H1 (cell line): ENCODE measurements around the gene GRM5. TPM values are rescaled to one million over a fixed set of nuclear protein-coding genes. Genes with fewer than 3 reads are reported as not detected.

Source experiments
- CTCF ChIA-PET: fragments of 300-600 bp; sonication (Branson Sonifier 250); formaldehyde crosslinking; loops from one replicate; lab custom pipeline; 2021; ENCODE audit not compliant: partially characterized antibody; lab: Charles Lee
- POLR2A ChIA-PET: fragments of 300-600 bp; sonication (Branson Sonifier 250); formaldehyde crosslinking; loops from one replicate; lab custom pipeline; 2021; ENCODE audit warnings: inconsistent platforms; ENCODE audit not compliant: partially characterized antibody; lab: Charles Lee
- DNase-seq, 2 experiments: peaks; one replicate each; pipeline versions ENCODE4 v3.0.0 to v3.0.0-alpha.2; 2010 to 2022; ENCODE audit warnings: low spot score in 2 of 2, low read depth in 1 of 2, mixed read lengths in 1 of 2
- FAIRE-seq: peaks from 2 replicates; lab custom pipeline; 2011; peaks lifted over from hg19 to GRCh38; lab: Jason Lieb, UNC
- H2AFZ ChIP-seq: 2 replicates; pipeline ENCODE4 v1.8.1; 2012; ENCODE audit warnings: low read length, inconsistent platforms
- H2AK5ac ChIP-seq: 2 replicates; pipeline ENCODE4 v1.6.1; 2013; ENCODE audit warnings: low read depth, low read length
- H2BK120ac ChIP-seq: replicated peaks from 2 replicates; pipeline ENCODE3; 2013; ENCODE audit warnings: low read depth, low read length, inconsistent platforms
- H2BK12ac ChIP-seq: 2 replicates; pipeline ENCODE4 v1.6.1; 2013; ENCODE audit warnings: low read depth, low read length
- H2BK15ac ChIP-seq: 2 replicates; pipeline ENCODE4 v1.6.1; 2013; ENCODE audit warnings: low read length
- H2BK20ac ChIP-seq: 2 replicates; pipeline ENCODE4 v1.6.1; 2013; ENCODE audit warnings: low read length
- H2BK5ac ChIP-seq: 2 replicates; pipeline ENCODE4 v1.6.1; 2013; ENCODE audit warnings: low read depth, low read length
- H3K14ac ChIP-seq: 2 replicates; pipeline ENCODE4 v1.6.1; 2013; ENCODE audit warnings: inconsistent platforms; ENCODE audit not compliant: insufficient read length
- H3K18ac ChIP-seq: 2 replicates; pipeline ENCODE4 v1.6.1; 2013; ENCODE audit warnings: low read length; ENCODE audit errors: extremely low read depth
- H3K23ac ChIP-seq: 2 replicates; pipeline ENCODE4 v1.6.1; 2013; ENCODE audit warnings: inconsistent platforms; ENCODE audit not compliant: insufficient read length
- H3K23me2 ChIP-seq: 2 replicates; pipeline ENCODE4 v1.6.1; 2013; ENCODE audit warnings: low read depth, low read length
- H3K27ac ChIP-seq: 2 replicates; pipeline ENCODE4 v1.6.1; 2011; ENCODE audit warnings: low read depth, low read length, inconsistent platforms
- H3K27me3 ChIP-seq, 4 experiments: replicated peaks in 1 of 4; 1 replicate in 1 of 4; 2 replicates in 3 of 4; pipeline versions ENCODE4 v1.6.1 to v1.8.1; 2011 to 2013; ENCODE audit warnings: low read length in 3 of 4, mild to moderate bottlenecking in 3 of 4, inconsistent platforms in 2 of 4, mixed read lengths in 2 of 4, moderate library complexity in 1 of 4; ENCODE audit not compliant: control insufficient read depth in 3 of 4, insufficient read depth in 3 of 4; ENCODE audit errors: extremely low read depth in 1 of 4
- H3K36me3 ChIP-seq, 4 experiments: 2 replicates each; pipeline versions ENCODE4 v1.6.1 to v1.8.1; 2011 to 2013; ENCODE audit warnings: mild to moderate bottlenecking in 4 of 4, low read length in 3 of 4, moderate library complexity in 2 of 4, control low read depth in 1 of 4, inconsistent platforms in 1 of 4; ENCODE audit not compliant: insufficient read depth in 4 of 4, control insufficient read depth in 2 of 4
- H3K4ac ChIP-seq: replicated peaks from 2 replicates; pipeline ENCODE3; 2013; ENCODE audit warnings: low read length, low read depth, mixed read lengths, inconsistent platforms; ENCODE audit not compliant: insufficient read length
- H3K4me1 ChIP-seq, 4 experiments: replicated peaks in 1 of 4; 1 replicate in 1 of 4; 2 replicates in 3 of 4; pipeline versions ENCODE4 v1.6.1 to v1.8.1; 2011 to 2013; ENCODE audit warnings: low read length in 3 of 4, inconsistent platforms in 2 of 4, mixed read lengths in 1 of 4; ENCODE audit not compliant: insufficient read depth in 4 of 4, control insufficient read depth in 3 of 4
- H3K4me2 ChIP-seq, 2 experiments: 2 replicates each; pipeline versions ENCODE4 v1.6.1 to v1.8.1; 2011 to 2013; ENCODE audit warnings: low read depth in 2 of 2, low read length in 2 of 2, control low read depth in 1 of 2, inconsistent platforms in 1 of 2, mild to moderate bottlenecking in 1 of 2; ENCODE audit not compliant: insufficient read depth in 1 of 2
- H3K4me3 ChIP-seq, 4 experiments: fragments of 200-600, 300-600 bp in 1 of 4; sonication (generic), shearing (Covaris generic), sonication (Bioruptor Twin) in 1 of 4; 2 replicates each; pipeline versions ENCODE4 v1.5.1 to v1.8.1; 2011 to 2016; ENCODE audit warnings: low read length in 4 of 4, low read depth in 3 of 4, control low read depth in 2 of 4, inconsistent platforms in 2 of 4, mild to moderate bottlenecking in 2 of 4, mixed read lengths in 1 of 4, moderate library complexity in 1 of 4; ENCODE audit not compliant: insufficient read depth in 2 of 4; ENCODE audit errors: extremely low read depth in 1 of 4
- H3K56ac ChIP-seq: replicated peaks from 2 replicates; pipeline ENCODE3; 2013; ENCODE audit warnings: low read depth, mild to moderate bottlenecking, mixed read lengths, low read length, inconsistent platforms; ENCODE audit not compliant: insufficient read length
- H3K79me1 ChIP-seq: 2 replicates; pipeline ENCODE4 v1.6.1; 2013; ENCODE audit warnings: low read depth, low read length, control low read depth
- H3K79me2 ChIP-seq, 2 experiments: 2 replicates each; pipeline versions ENCODE4 v1.6.1 to v1.8.1; 2012 to 2013; ENCODE audit warnings: low read length in 2 of 2, mild to moderate bottlenecking in 2 of 2, inconsistent platforms in 1 of 2; ENCODE audit not compliant: insufficient read depth in 2 of 2, control insufficient read depth in 1 of 2
- H3K9ac ChIP-seq, 4 experiments: replicated peaks in 1 of 4; 1 replicate in 1 of 4; 2 replicates in 3 of 4; pipeline versions ENCODE4 v1.6.1 to v1.8.1; 2011 to 2013; ENCODE audit warnings: low read depth in 3 of 4, low read length in 3 of 4, control low read depth in 2 of 4, mild to moderate bottlenecking in 2 of 4, moderate library complexity in 2 of 4, inconsistent platforms in 1 of 4; ENCODE audit errors: extremely low read depth in 1 of 4
- H3K9me3 ChIP-seq, 2 experiments: 2 replicates each; pipeline versions ENCODE4 v1.6.1 to v1.8.1; 2012 to 2013; ENCODE audit warnings: mild to moderate bottlenecking in 2 of 2, moderate library complexity in 2 of 2, control low read depth in 1 of 2, inconsistent platforms in 1 of 2, low read depth in 1 of 2, low read length in 1 of 2, mixed read lengths in 1 of 2; ENCODE audit not compliant: insufficient read depth in 2 of 2
- H4K20me1 ChIP-seq, 2 experiments: replicated peaks in 1 of 2; 2 replicates each; pipeline versions ENCODE3 to v1.8.1; 2011 to 2013; ENCODE audit warnings: inconsistent platforms in 2 of 2, low read length in 2 of 2, mild to moderate bottlenecking in 1 of 2; ENCODE audit not compliant: insufficient read depth in 2 of 2, control insufficient read depth in 1 of 2
- H4K5ac ChIP-seq: 2 replicates; pipeline ENCODE4 v1.6.1; 2013; ENCODE audit warnings: low read length, low read depth, mixed read lengths, inconsistent platforms; ENCODE audit not compliant: insufficient read length
- H4K8ac ChIP-seq: 2 replicates; pipeline ENCODE4 v1.8.0; 2013; ENCODE audit warnings: mild to moderate bottlenecking, moderate library complexity, low read length, inconsistent platforms; ENCODE audit not compliant: insufficient read depth; ENCODE audit errors: extremely low read depth
- H4K91ac ChIP-seq: replicated peaks from 2 replicates; pipeline ENCODE3; 2013; ENCODE audit warnings: low read length, mixed read lengths, inconsistent platforms; ENCODE audit not compliant: insufficient read length
- CBX5 ChIP-seq: fragments of 300-800, 300-1000 bp; sonication (generic); IDR thresholded peaks from 2 replicates; pipeline ENCODE4 v1.7.1; 2016; ENCODE audit warnings: antibody characterized with exemption, low read length, low read depth
- WGBS, 2 experiments: shearing (Covaris generic) in 1 of 2; methylation state at CpG; one replicate each; pipeline versions ENCODE4 v1.1.6 to v1.1.7; 2013 to 2015; ENCODE audit warnings: low lambda C conversion rate in 2 of 2, mixed read lengths in 2 of 2, inconsistent platforms in 1 of 2, low coverage in 1 of 2, missing lambda C conversion rate in 1 of 2; ENCODE audit not compliant: insufficient replicate concordance in 2 of 2, insufficient coverage in 1 of 2, insufficient read length in 1 of 2; ENCODE audit errors: extremely low coverage in 1 of 2, missing lambda C conversion rate in 1 of 2; 5-methylcytosine and 5-hydroxymethylcytosine counted together
- polyA plus RNA-seq, 7 experiments: library from polyadenylated mRNA; depleted of rRNA in 3 of 7; stranded (reverse) in 5 of 7; unstranded in 2 of 7; fragments of >200 nt in 5 of 7; fragments of 200-250 nt in 2 of 7; gene quantifications; 1 replicate in 5 of 7; 2 replicates in 1 of 7; 4 replicates in 1 of 7; pipeline versions ENCODE4 v1.2.1 to v1.2.3, GENCODE V29; 2011 to 2013; ENCODE audit warnings: missing spikeins in 2 of 7, mixed read lengths in 2 of 7
- total RNA-seq: library from RNA; stranded (reverse); fragmentation: NEBNext Ultra II Directional; extraction: Animal tissue kit (Norgen Biotek cat#: 25700); gene quantifications from 2 replicates; pipeline ENCODE4 v1.2.1, GENCODE V29; 2021

Gene GRM5
- total and polyA plus RNA-seq, 2 of the 8 experiments (the other 6 are each of a cell fraction or from before 2014, with no cell fraction given): 0.15 to 0.43 TPM

DNA sequence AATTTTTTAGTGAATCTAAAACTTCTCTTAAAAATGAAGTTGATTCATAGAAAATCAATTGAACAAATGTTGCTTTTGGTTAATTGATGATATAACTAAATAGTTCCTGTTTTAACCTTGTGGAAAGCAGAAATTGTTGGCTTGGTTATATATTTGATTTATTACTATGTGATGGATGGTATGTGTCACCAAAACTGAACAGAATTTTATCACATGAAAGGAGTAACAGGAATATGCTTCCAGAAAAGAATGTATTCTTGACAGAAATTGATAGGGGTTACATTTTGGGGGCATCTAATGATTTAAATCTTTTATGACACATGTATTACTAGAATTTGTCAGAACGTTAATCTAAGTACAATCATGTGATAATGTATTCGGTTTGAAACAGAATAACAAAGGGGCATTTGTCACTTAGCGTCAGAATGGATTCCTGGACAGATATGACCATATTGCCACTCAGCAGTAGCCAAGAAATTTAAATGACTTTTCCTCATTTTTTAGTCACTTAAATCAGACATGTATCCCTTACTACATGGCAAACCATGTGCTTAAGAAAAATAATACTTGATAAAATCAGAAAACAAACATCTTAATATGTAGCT is 295.2 kb downstream of the GRM5 start:
- Histone ChIP-seq H2BK12ac (no peak overlapping the region), H3K4ac (no peak overlapping the region), H3K36me3 (no peaks in the 10 kb centered on the region), H4K91ac (no peak overlapping the region), H3K27ac (no peak overlapping the region), H3K23ac (no peak overlapping the region), H2BK120ac (no peak overlapping the region), H3K79me1 (no peaks in the 10 kb centered on the region), H3K4me3 (no peak overlapping the region), H3K9me3 (no peaks in the 10 kb centered on the region), H4K8ac (no peak overlapping the region), H3K14ac (no peak overlapping the region), H3K9ac (no peak overlapping the region), H3K79me2 (no peaks in the 10 kb centered on the region), H3K27me3 (no peaks in the 10 kb centered on the region), H3K56ac (no peak overlapping the region), H2BK20ac (no peak overlapping the region), H2AK5ac (no peak overlapping the region), H2AFZ (no peak overlapping the region), H3K23me2 (no peaks in the 10 kb centered on the region), H4K20me1 (no peaks in the 10 kb centered on the region), H4K5ac (no peak overlapping the region), H3K4me1 (no peaks in the 10 kb centered on the region), H3K18ac (no peak overlapping the region), H2BK15ac (no peak overlapping the region), H3K4me2 (no peak overlapping the region), H2BK5ac (no peak overlapping the region)
- WGBS, 2 experiments: 86% methylated on average over 3 of the region's 3 CpGs; no CpG with 5 or more reads in 1 of the 2 experiments
- CTCF ChIA-PET: no interaction called here
- DNase-seq: no peak
- POLR2A ChIA-PET: no interaction called here
- FAIRE-seq: no peak
- no peak for TF ChIP-seq CBX5
